Uterus (tissue), 4 donors: ENCODE results near the gene MPL. TPM values are rescaled to one million over a fixed set of nuclear protein-coding genes. Genes with fewer than 3 reads are reported as not detected.

ENCODE experiments used
- DNase-seq, 2 donors: peaks; one replicate each; pipeline ENCODE4 v3.0.0-alpha.2; 2019 to 2020
- H3K27ac ChIP-seq, 2 donors: fragments of 200-600 bp; sonication (generic); 1 replicate in 1 of 2; 2 replicates in 1 of 2; pipeline ENCODE4 v1.5.1; 2016 to 2018
- H3K27me3 ChIP-seq, 2 donors: fragments of 200-600 bp; sonication (generic); one replicate each; pipeline ENCODE4 v1.5.1; 2018 to 2019; ENCODE audit warnings: control low read depth in 1 of 2
- H3K36me3 ChIP-seq, 2 donors: fragments of 200-600 bp; sonication (generic); one replicate each; pipeline ENCODE4 v1.5.1; 2019; ENCODE audit warnings: control low read depth in 1 of 2
- H3K4me1 ChIP-seq, 2 donors: fragments of 200-600 bp; sonication (generic); one replicate each; pipeline ENCODE4 v1.5.1; 2018 to 2019; ENCODE audit warnings: control low read depth in 1 of 2
- H3K4me3 ChIP-seq, 2 donors: fragments of 200-600 bp; sonication (generic); 1 replicate in 1 of 2; 2 replicates in 1 of 2; pipeline ENCODE4 v1.5.1; 2018 to 2019; ENCODE audit warnings: mild to moderate bottlenecking in 1 of 2
- H3K9me3 ChIP-seq, 2 donors: fragments of 200-600 bp; sonication (generic); one replicate each; pipeline ENCODE4 v1.5.1; 2019; ENCODE audit warnings: control low read depth in 1 of 2
- POLR2A ChIP-seq, 2 donors: fragments of 450-650 bp; IDR thresholded peaks; one replicate each; pipeline ENCODE4 v1.6.1; 2016; ENCODE audit warnings: antibody characterized with exemption in 2 of 2, mild to moderate bottlenecking in 1 of 2, moderate library complexity in 1 of 2
- intact Hi-C: fragments of 100-400 bp; cut with DNase I; formaldehyde crosslinking; loops from one replicate; pipeline ENCODE4 v1.15.1; 2023; ENCODE audit warnings: low total_unique reads
- total RNA-seq, 4 donors: library from RNA; depleted of rRNA in 3 of 4; stranded (reverse); fragments of >200 nt in 3 of 4; gene quantifications; one replicate each; pipeline versions ENCODE4 v1.1.0 to v1.2.4, GENCODE V29; 2014 to 2023
- TF ChIP-seq, protein P1 (sequence below), 4 experiments: fragments of 200-600 bp in 2 of 4; fragments of 450-650 bp in 2 of 4; sonication (generic) in 2 of 4; IDR thresholded peaks; one replicate each; pipeline ENCODE4 v1.5.1; 2016 to 2019; ENCODE audit warnings: antibody characterized with exemption in 4 of 4, mild to moderate bottlenecking in 2 of 4, moderate library complexity in 1 of 4
- donor health status: DM: yes; HTN: yes; CAD: no.

Gene MPL
- total RNA-seq, 4 donors from 2014 or later: 1.3 TPM; not detected in 3

DNA sequence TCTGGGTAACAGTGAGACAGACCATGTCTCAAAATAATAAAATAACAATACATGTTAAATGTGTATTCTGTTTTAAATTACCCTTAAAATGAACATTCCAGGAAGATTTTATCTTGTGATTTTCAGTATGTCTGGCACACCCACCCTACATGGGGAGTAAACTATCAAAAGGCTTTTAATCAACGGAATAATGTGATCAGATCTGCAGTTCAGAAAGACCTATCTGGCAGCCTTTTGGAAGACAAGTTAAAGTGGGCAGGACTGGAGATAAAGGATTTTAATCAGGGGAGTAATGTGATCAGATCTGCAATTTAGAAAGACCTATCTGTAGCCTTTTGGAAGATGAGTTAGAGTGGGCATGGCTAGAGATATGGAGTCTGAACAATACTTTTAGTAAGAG lies 41.9 kb downstream of the MPL start:
- Histone ChIP-seq H3K27ac (no peak overlapping the region), H3K9me3 (no peaks in the 10 kb centered on the region), H3K4me3 (no peak overlapping the region), H3K27me3 (no peaks in the 10 kb centered on the region), H3K4me1 (no peaks in the 10 kb centered on the region), H3K36me3 (no peaks in the 10 kb centered on the region)
- DNase-seq: no peak
- intact Hi-C loops: no loop called here
- TF ChIP-seq, protein P1, sequence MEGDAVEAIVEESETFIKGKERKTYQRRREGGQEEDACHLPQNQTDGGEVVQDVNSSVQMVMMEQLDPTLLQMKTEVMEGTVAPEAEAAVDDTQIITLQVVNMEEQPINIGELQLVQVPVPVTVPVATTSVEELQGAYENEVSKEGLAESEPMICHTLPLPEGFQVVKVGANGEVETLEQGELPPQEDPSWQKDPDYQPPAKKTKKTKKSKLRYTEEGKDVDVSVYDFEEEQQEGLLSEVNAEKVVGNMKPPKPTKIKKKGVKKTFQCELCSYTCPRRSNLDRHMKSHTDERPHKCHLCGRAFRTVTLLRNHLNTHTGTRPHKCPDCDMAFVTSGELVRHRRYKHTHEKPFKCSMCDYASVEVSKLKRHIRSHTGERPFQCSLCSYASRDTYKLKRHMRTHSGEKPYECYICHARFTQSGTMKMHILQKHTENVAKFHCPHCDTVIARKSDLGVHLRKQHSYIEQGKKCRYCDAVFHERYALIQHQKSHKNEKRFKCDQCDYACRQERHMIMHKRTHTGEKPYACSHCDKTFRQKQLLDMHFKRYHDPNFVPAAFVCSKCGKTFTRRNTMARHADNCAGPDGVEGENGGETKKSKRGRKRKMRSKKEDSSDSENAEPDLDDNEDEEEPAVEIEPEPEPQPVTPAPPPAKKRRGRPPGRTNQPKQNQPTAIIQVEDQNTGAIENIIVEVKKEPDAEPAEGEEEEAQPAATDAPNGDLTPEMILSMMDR (IDR thresholded peaks at IDR 0.05): no peak
- no peak for TF ChIP-seq POLR2A (IDR thresholded peaks at IDR 0.05)

DNA sequence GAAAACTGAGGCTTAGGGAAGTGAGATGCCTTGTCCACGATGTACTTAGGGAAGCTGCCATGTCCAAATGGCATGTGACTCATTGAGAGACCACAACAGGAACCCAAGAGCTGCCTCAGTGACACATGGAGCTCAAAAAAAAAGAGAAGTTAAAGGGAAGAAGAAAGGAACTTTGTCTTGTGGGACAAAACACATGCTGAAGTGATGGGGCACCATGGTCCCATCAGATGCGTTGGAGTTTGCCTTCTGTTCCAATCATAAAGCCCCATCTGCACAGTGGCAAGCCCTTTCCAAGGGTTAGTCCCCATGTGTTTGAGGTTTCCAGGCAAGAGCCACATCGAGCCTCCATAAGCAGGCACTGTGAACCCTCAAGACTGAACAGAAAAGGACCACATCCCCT lies 44.0 kb downstream of the MPL start:
- intact Hi-C loops: no loop called here

DNA sequence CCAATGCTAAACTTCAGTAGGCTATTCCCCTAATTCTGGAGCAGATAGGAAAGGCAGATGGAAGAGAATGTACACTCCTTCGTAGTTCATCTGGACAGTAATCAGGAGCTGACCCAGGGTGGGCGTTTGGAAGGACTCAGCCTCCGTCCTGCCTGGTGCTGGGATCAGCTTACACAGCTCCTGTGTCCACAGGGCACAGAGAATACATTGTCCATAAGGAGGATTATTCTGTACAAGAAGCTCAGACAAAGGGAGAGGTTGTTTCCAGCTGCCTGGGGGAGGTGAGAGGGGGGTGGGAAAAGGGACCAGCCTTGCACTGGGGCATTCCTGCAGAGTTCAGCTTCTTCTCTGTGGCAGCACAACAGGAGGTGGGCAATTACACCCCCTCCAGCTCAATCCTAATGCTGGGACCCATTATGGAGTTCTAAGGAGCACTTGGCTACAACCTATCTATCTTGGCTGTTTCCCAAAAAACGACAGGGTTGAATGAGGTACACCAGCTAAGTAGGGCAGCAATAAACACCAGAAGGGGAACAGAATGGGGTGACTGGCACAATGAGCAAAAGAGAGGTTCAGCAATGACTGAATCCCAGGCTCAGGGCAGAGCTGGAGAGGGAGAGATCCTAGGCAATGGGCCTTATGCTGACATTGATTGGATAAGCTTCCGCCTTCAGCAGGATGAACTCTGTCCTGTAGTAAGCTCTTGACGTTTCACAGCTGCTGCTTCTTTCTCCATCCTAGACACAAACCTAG lies 44.6 kb downstream of the MPL start:
- H3K4me3 ChIP-seq: no peak overlapping the region
- no peak for DNase-seq
- no peaks in the 10 kb centered on the region for H3K4me1 ChIP-seq
- no peaks in the 10 kb centered on the region for H3K36me3 ChIP-seq
- H3K27me3 ChIP-seq: no peaks in the 10 kb centered on the region
- no peaks in the 10 kb centered on the region for H3K9me3 ChIP-seq
- intact Hi-C loops: no loop called here
- no peak overlapping the region for H3K27ac ChIP-seq
- TF ChIP-seq, protein P1 (IDR thresholded peaks at IDR 0.05): no peak

More for the DNA sequence above, 44.0 kb downstream of the MPL start:
- Histone ChIP-seq H3K4me1 (no peaks in the 10 kb centered on the region), H3K4me3 (no peak overlapping the region), H3K27me3 (no peaks in the 10 kb centered on the region), H3K9me3 (no peaks in the 10 kb centered on the region), H3K36me3 (no peaks in the 10 kb centered on the region), H3K27ac (no peak overlapping the region)
- no peak for DNase-seq
- TF ChIP-seq, protein P1 (IDR thresholded peaks at IDR 0.05): no peak
- TF ChIP-seq POLR2A (IDR thresholded peaks at IDR 0.05): no peak

DNA sequence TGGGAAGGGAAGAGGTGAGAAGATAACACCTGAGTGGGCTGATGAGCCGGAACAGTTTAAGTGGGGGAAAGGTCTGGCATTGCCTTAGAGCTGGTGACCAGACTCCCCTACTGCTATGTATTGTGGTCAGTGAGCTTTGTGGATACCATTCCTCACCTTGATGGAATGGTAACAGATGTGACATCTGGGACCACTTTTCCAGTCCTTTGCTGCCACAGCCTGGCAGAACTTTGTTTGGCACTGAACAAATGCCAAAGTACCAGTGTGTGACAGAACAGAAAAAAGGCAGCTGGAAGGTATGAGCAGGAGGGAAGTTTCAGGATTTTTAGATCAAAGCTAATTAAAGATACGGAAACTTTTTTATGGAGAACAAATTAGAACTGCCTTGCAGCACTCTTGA lies 45.8 kb downstream of the MPL start:
- Histone ChIP-seq H3K9me3 (no peaks in the 10 kb centered on the region), H3K27ac (no peak overlapping the region), H3K4me3 (no peak overlapping the region), H3K27me3 (no peaks in the 10 kb centered on the region), H3K4me1 (peaks cover 0 to 6% of the 10 kb centered on the region in 2 donors), H3K36me3 (no peaks in the 10 kb centered on the region)
- TF ChIP-seq POLR2A (IDR thresholded peaks at IDR 0.05): no peak
- TF ChIP-seq, protein P1 (IDR thresholded peaks at IDR 0.05): no peak
- no peak for DNase-seq
- intact Hi-C loops: no loop called here

DNA sequence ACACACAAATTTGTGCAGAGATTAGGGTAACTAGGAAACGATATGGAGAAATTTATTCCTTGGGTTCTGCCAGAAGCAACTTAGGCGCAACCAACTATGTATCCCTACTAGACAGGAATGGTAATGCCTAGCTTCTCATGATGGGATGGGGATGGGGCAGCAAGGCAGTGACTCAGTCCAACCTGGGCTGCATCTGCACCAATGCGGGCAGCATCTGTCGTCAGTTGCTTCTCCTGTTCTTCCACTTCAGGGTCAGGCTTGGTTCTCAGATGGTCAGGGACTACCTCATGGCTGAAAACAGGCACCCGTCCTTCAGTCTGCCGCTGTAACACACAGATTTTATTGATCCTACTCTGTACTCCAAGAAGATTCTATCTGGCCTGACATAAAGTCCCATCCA lies 49.1 kb downstream of the MPL start:
- intact Hi-C loops: no loop called here
- no peaks in the 10 kb centered on the region for H3K9me3 ChIP-seq
- H3K4me3 ChIP-seq: no peak overlapping the region
- peaks cover 0 to 17% of the 10 kb centered on the region in 2 donors for H3K4me1 ChIP-seq
- H3K27me3 ChIP-seq: no peaks in the 10 kb centered on the region
- no peaks in the 10 kb centered on the region for H3K36me3 ChIP-seq
- TF ChIP-seq POLR2A (IDR thresholded peaks at IDR 0.05): no peak
- TF ChIP-seq, protein P1 (IDR thresholded peaks at IDR 0.05): no peak
- no peak for DNase-seq
- H3K27ac ChIP-seq: no peak overlapping the region
